ENCODE data around the gene SDHB.

Gene SDHB

DNA sequence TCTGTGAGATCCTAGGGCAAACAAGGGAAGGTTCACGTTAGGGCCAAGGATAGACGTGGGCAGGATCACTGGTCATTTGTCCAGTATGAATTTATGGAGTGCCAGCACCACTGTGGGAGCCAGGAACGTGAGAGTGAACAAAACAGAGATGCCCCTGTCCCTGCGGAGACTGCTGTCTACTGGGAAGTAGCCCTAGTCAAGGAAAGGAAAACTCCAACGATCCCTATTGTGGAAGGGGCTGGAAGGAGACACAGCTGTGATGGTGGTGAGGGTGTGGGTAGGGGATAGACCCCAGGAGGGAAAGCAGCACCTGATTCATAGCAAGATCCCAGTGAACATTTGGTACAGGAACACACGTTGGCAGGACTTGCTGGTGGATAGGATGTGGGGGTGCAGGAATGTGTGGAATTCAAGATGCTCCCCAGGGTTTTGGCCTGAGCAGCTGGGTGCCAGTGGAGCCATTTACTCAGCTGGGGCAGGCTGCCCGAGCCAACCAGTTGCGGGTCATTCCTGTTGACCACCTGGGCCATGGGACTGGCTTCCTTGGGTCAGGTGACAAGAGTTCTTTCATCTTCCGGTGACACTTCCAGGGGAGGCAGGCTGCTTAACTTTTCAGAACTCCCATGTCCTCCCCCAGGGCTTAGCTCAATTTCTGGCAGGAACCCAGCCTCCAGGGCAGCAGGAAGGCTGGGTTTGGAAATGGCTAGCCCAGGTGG lies 40.9 kb downstream of the SDHB start (continued):
- TF ChIP-seq ZBTB48 (tag by site-specific recombination; IDR thresholded peaks at IDR 0.05) (peak; percentile 91), GLIS2 (tag by site-specific recombination; IDR thresholded peaks at IDR 0.05) (0 out of 2 replicates have a peak, but pooled peaks have one; percentile 12), ZNF677 (tag by site-specific recombination; IDR thresholded peaks at IDR 0.05) (no peak), IKZF3 (tag by site-specific recombination; IDR thresholded peaks at IDR 0.05) (no peak), ZNF777 (tag by site-specific recombination; IDR thresholded peaks at IDR 0.05; ENCODE audit: borderline replicate concordance) (no peak), ZIC2 (tag by site-specific recombination; IDR thresholded peaks at IDR 0.05) (peak; percentile 36)
- TF ChIP-seq, protein P1, sequence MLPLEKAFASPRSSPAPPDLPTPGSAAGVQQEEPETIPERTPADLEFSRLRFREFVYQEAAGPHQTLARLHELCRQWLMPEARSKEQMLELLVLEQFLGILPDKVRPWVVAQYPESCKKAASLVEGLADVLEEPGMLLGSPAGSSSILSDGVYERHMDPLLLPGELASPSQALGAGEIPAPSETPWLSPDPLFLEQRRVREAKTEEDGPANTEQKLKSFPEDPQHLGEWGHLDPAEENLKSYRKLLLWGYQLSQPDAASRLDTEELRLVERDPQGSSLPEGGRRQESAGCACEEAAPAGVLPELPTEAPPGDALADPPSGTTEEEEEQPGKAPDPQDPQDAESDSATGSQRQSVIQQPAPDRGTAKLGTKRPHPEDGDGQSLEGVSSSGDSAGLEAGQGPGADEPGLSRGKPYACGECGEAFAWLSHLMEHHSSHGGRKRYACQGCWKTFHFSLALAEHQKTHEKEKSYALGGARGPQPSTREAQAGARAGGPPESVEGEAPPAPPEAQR (tag by site-specific recombination; IDR thresholded peaks at IDR 0.05): no peak

DNA sequence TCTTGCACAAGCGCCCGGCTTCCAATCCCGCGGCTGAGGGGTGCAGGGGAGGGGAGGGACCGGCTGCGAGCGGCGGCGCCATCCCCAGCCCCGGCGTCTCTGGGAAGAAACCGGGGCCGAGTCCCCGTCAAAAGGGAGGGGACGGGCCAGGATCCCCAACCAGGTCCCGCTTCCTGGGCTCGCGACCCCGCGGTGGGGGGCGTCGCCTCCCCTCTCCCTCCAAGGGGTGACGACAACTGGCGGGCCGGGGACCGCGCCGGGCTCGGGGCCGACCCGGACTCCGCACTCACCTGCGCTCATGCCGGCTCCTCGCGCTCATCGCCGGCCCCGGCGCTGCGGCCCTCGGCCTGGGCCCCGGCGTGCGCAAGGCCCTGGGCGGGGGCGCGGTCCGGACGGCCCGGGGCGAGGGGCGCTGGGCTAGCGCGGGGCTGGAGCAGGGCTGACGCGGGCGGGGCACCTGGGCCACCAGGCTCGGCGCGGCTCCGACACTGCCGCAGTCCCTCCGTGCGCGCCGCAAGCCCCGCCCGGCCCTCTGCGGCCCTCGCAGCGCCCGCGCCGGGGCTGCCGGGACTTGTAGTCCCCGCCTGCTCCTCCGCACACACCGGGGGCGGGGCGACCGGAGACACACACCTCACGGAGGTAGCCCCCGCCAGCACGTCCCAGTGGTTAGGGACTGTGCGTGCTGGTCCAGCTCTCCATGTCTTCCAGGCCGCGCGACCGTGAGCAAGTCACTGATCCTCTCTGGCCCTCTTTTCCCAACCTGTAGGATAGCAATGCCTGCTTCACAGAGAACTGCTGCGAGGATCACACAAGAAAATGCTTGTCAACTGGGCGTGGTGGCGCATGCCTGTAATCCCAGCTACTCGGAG lies 42.2 kb downstream of the SDHB start, which contains the start of gene ATP13A2:
Gene ATP13A2 (minus strand): TSS at position 490 of the 869 bp plus-strand sequence. CDS start 190 bp downstream, at position 300.
- H3K36me3 ChIP-seq (ENCODE audit: control insufficient read depth in 2 of 2, insufficient read depth in 1 of 2, low read length in 2 of 2): peaks cover 0 to 3% of the 10 kb centered on the region in 2 experiments; a peak in 1 of 3 replicates
- CTCF ChIA-PET: no interaction called here
- no peaks in the 10 kb centered on the region for H3K9me3 ChIP-seq (ENCODE audit: control insufficient read depth, insufficient read depth, low read depth, low read length)
- peaks cover 2% of the 10 kb centered on the region; the same call in 1 of the 2 replicates for H3K4me1 ChIP-seq (ENCODE audit: control insufficient read depth, insufficient read depth, low read length)
- H3K4me3 ChIP-seq (ENCODE audit: low read depth, low read length): peak within 1 kb of the TSS; percentile 77
- POLR2A ChIA-PET: interaction anchor here (0.7 to 1.0 kb wide), 4 partner anchors 9 to 47 kb away, joined by 3 to 5 read pairs (median 3); no protein-coding TSS in a partner anchor
- peak within 1 kb of the TSS; percentile 62; the same call in 1 of the 2 replicates for H3K27ac ChIP-seq (ENCODE audit: extremely low read depth, low read depth, low read length)
- TF ChIP-seq TSHZ1 (tag by site-specific recombination; IDR thresholded peaks at IDR 0.05; ENCODE audit: borderline replicate concordance): no peak
- TF ChIP-seq ZNF214 (tag by site-specific recombination; IDR thresholded peaks at IDR 0.05; ENCODE audit: borderline replicate concordance): no peak
- no peak for TF ChIP-seq ZNF560 (tag by site-specific recombination; IDR thresholded peaks at IDR 0.05; ENCODE audit: borderline replicate concordance)
- no peak for TF ChIP-seq ZNF23 (tag by site-specific recombination; IDR thresholded peaks at IDR 0.05; ENCODE audit: borderline replicate concordance)
- TF ChIP-seq KLF10 (tag by site-specific recombination; IDR thresholded peaks at IDR 0.05): no peak; the same call in 1 of the 2 replicates
- no peak for TF ChIP-seq ZSCAN16 (tag by site-specific recombination; IDR thresholded peaks at IDR 0.05)
- TF ChIP-seq ZNF302 (tag by site-specific recombination; IDR thresholded peaks at IDR 0.05; ENCODE audit: low read depth): no peak
- TF ChIP-seq ZNF362 (tag by site-specific recombination; IDR thresholded peaks at IDR 0.05): no peak
- no peak for TF ChIP-seq ZFP3 (tag by site-specific recombination; IDR thresholded peaks at IDR 0.05; ENCODE audit: low read depth)
- TF ChIP-seq OSR2 (tag by site-specific recombination; IDR thresholded peaks at IDR 0.05): no peak
- 0 out of 2 replicates have a peak, but pooled peaks have one; percentile 12 for TF ChIP-seq ZNF629 (tag by site-specific recombination; IDR thresholded peaks at IDR 0.05)
- TF ChIP-seq ZNF654 (tag by site-specific recombination; IDR thresholded peaks at IDR 0.05; ENCODE audit: low read depth): no peak
- TF ChIP-seq PATZ1 (tag by site-specific recombination; IDR thresholded peaks at IDR 0.05): peak; percentile 83
- TF ChIP-seq ZNF624 (tag by site-specific recombination; IDR thresholded peaks at IDR 0.05): no peak
- TF ChIP-seq ZNF292 (tag by site-specific recombination; IDR thresholded peaks at IDR 0.05; ENCODE audit: borderline replicate concordance, low read depth): no peak
- no peak for TF ChIP-seq ZNF843 (tag by site-specific recombination; IDR thresholded peaks at IDR 0.05)
- no peak for TF ChIP-seq ZFP37 (tag by site-specific recombination; IDR thresholded peaks at IDR 0.05)
- TF ChIP-seq SETDB1 (IDR thresholded peaks at IDR 0.05; ENCODE audit: insufficient read length, low read length): no peak
- no peak for TF ChIP-seq ZNF510 (tag by site-specific recombination; IDR thresholded peaks at IDR 0.05; ENCODE audit: insufficient replicate concordance)
- TF ChIP-seq ZFP41 (tag by site-specific recombination; IDR thresholded peaks at IDR 0.05; ENCODE audit: borderline replicate concordance): no peak

Data from HEK293 (cell line).